Heart right ventricle (tissue), 16 donors: ENCODE data around the gene ZBTB7C. TPM values are rescaled to one million over a fixed set of nuclear protein-coding genes. Genes with fewer than 3 reads are reported as not detected.

Source experiments
- ATAC-seq, 8 donors: fragments of 200-7000 bp; cut with Tn5 transposase; one replicate each; pipeline ENCODE4 v1.9.1; 2020; ENCODE audit warnings: mild to moderate bottlenecking in 8 of 8, moderate library complexity in 8 of 8, moderate number of reproducible peaks in 1 of 8
- DNase-seq, 2 donors: peaks; one replicate each; pipeline ENCODE4 v3.0.0-alpha.2; 2020
- H3K27ac ChIP-seq, 10 donors: fragments of 200-600 bp; sonication (generic) in 2 of 10; one replicate each; pipeline versions ENCODE4 v1.5.0 to v1.8.0; 2020 to 2022; ENCODE audit warnings: mild to moderate bottlenecking in 3 of 10
- H3K27me3 ChIP-seq, 7 donors: fragments of 200-600 bp; one replicate each; pipeline ENCODE4 v1.8.0; 2021 to 2022; ENCODE audit warnings: mild to moderate bottlenecking in 2 of 7
- H3K36me3 ChIP-seq, 9 donors: fragments of 200-600 bp; sonication (generic) in 1 of 9; one replicate each; pipeline versions ENCODE4 v1.5.0 to v1.8.0; 2020 to 2022; ENCODE audit warnings: mild to moderate bottlenecking in 2 of 9
- H3K4me1 ChIP-seq, 9 donors: fragments of 200-600 bp; sonication (generic) in 1 of 9; one replicate each; pipeline versions ENCODE4 v1.5.0 to v1.8.0; 2020 to 2022; ENCODE audit warnings: mild to moderate bottlenecking in 4 of 9
- H3K4me3 ChIP-seq, 10 donors: fragments of 200-600 bp; sonication (generic) in 2 of 10; one replicate each; pipeline versions ENCODE4 v1.5.0 to v1.8.0; 2020 to 2022; ENCODE audit warnings: mild to moderate bottlenecking in 7 of 10, moderate library complexity in 2 of 10
- H3K9me3 ChIP-seq, 11 donors: fragments of 200-600 bp in 10 of 11; sonication (generic) in 2 of 11; one replicate each; pipeline versions ENCODE4 v1.5.0 to v1.8.0; 2013 to 2022; ENCODE audit warnings: mild to moderate bottlenecking in 2 of 11, control low read depth in 1 of 11, moderate library complexity in 1 of 11
- WGBS, 2 donors: extraction: QIAGEN DNeasy Blood & Tissue Kit; methylation state at CpG; one replicate each; pipeline ENCODE4 v1.1.7; 2013; ENCODE audit warnings: inconsistent platforms in 1 of 2; 5-methylcytosine and 5-hydroxymethylcytosine counted together
- intact Hi-C, 10 donors: fragments of 100-400 bp; cut with DNase I; formaldehyde crosslinking; loops; one replicate each; pipeline versions ENCODE4 v1.11.1 to v1.14.2; 2022
- polyA plus RNA-seq, 2 donors: library from polyadenylated mRNA; stranded (reverse); fragments of 200-250 nt; gene quantifications; one replicate each; pipeline ENCODE4 v1.2.3, GENCODE V29; 2013
- total RNA-seq, 10 donors: library from RNA; stranded (reverse); fragmentation: NEBNext Ultra II Directional in 3 of 10; extraction: Animal tissue kit (Norgen Biotek cat#: 25700) in 3 of 10; gene quantifications; one replicate each; pipeline versions ENCODE4 v1.2.1 to v1.2.4, GENCODE V29; 2021 to 2023
- TF ChIP-seq, protein P1 (sequence below), 9 donors: fragments of 200-600 bp; sonication (generic) in 2 of 9; IDR thresholded peaks; one replicate each; pipeline versions ENCODE4 v1.5.0 to v1.8.0; 2021 to 2022; ENCODE audit warnings: antibody characterized with exemption in 9 of 9, mild to moderate bottlenecking in 5 of 9, moderate library complexity in 1 of 9
- donor health status: Arrhythmogenic right ventricular cardiomyopathy.
- donor health status: ischemic (EF 13 %, LVEDD 7.1; RV severe dilation, severe dysfunction).
- donor health status: healthy with polysubstance abuse.
- donor health status: DM: no; HTN: yes; CAD: no.
- donor health status: DM: no; HTN: no; CAD: no.
- donor health status: ischemic (EF 25% LVEDD 6.9; RV normal size, moderate dysfunction).
- donor health status: ischemic (EF 25% LVEDD 5.7; RV mildly dilated, moderate dysfunction).
- donor health status: healthy.
- donor health status: DM: yes; HTN: yes; CAD: no.
- donor health status: Ischemic cardiomyopathy.
- donor health status: ischemic (EF 35%, LVEDD 5.7; RV mildly dilated, moderate dysfunction).
- donor health status: nonischemic (EF 11% LVEDD 7.7; RV severe dilation, severe dysfunction).
- donor health status: DM: yes; HTN: yes; CAD: no.
- donor health status: PGD.
- donor health status: ischemic (EF 29% LVEDD 5.4; RV normal size, mild dysfunction).
- donor health status: nonischemic (EF 23%, LVEDD 6.1; RV moderate dilation, normal function).

Gene ZBTB7C
- total and polyA plus RNA-seq, 12 donors: 0.49 to 6.3 (median 1.5) TPM

DNA sequence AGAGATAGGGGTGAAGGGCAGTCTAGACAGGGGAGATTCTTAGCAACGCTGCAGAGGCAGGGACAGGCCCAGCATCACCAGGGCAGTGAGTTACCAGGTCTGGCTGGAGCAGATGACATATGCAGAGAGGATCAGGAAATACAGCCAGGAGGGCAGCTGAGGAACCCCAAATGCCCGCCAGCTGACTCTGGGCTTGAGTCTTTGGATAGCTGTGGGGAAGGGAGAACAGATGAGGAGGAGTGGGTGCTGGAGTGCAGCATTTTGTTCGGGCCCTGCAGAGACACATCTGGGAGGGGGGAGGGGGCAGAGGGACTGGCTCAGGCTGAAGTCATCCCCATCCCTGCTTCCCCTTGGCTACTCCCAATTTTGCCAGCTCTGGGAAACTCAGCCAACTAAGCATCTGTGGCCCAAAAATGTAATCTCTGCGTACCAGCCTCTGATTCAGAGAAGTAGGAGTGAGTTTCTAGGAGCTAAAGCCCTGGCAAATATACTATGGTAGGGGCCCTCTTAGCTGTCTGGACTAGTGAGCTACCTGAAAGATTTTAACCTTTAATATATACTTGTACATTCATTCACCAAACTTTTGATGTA is 214.5 kb downstream of the ZBTB7C start:
- no peaks in the 10 kb centered on the region for H3K36me3 ChIP-seq
- H3K4me1 ChIP-seq: peaks cover 8 to 28% (median 15%) of the 10 kb centered on the region in 9 donors
- H3K9me3 ChIP-seq: no peaks in the 10 kb centered on the region
- no peak overlapping the region for H3K4me3 ChIP-seq
- TF ChIP-seq, protein P1, sequence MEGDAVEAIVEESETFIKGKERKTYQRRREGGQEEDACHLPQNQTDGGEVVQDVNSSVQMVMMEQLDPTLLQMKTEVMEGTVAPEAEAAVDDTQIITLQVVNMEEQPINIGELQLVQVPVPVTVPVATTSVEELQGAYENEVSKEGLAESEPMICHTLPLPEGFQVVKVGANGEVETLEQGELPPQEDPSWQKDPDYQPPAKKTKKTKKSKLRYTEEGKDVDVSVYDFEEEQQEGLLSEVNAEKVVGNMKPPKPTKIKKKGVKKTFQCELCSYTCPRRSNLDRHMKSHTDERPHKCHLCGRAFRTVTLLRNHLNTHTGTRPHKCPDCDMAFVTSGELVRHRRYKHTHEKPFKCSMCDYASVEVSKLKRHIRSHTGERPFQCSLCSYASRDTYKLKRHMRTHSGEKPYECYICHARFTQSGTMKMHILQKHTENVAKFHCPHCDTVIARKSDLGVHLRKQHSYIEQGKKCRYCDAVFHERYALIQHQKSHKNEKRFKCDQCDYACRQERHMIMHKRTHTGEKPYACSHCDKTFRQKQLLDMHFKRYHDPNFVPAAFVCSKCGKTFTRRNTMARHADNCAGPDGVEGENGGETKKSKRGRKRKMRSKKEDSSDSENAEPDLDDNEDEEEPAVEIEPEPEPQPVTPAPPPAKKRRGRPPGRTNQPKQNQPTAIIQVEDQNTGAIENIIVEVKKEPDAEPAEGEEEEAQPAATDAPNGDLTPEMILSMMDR (IDR thresholded peaks at IDR 0.05): no peak
- ATAC-seq (peak in 3 of 8 donors; percentile 7 to 27 (median 23)), DNase-seq (no peak)
- 74 to 83% methylated on average over 4 of the region's 4 CpGs for WGBS, 2 donors
- intact Hi-C loops: no loop called here
- H3K27ac ChIP-seq: no peak overlapping the region
- peaks cover 0 to 8% (median 0%) of the 10 kb centered on the region in 7 donors for H3K27me3 ChIP-seq

DNA sequence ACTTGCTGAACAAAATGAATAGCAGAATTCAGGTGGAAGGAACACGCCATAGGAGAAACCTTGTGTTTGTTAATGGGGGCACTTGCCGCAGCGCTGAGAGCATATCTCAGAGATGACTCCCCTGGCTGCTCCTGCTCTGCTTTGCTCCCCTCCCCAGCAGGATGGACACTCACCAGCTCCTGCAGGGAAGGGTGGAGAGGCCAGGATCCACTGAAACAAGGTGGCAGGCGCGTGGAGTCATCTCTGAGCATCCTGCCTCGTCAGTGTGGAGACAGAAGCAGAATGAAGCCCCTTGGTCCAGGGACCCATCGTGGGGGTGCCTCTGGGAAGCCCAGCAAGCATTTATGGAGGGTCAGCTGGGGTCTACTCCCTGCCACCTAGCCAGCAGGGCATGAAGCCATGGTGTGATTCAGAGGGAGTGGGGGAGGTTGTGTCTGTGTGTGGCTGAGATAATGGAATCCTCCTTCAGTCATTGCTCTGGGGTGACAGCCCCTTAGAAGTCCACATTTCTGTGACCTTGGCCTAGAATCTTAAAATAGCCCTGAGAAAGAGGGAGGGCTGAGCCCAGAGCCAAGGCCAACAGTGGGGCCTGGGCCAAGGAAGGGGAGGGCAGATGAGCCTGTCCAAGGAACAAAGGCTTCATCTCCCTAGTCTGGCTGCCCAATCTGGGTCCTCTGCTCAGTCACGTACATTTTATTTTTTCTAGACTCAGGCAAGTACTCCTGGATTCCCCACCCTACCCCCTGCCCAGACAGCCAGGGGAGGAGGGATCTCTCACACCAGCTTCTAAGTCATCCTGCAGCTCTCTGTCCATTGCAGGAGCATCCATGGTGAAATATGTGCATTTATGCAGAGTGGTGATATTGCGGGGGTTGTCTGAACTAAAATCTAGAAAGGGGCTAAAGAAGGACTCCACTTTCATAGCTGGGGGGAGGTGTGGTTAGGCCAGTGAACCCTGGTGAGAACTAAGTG is 215.4 kb downstream of the ZBTB7C start:
- intact Hi-C loops: no loop called here
- peak overlapping the region in 5 of 10 donors; percentile 16 to 66 (median 44) for H3K27ac ChIP-seq
- no peaks in the 10 kb centered on the region for H3K36me3 ChIP-seq
- H3K4me1 ChIP-seq: peaks cover 8 to 28% (median 15%) of the 10 kb centered on the region in 9 donors
- H3K4me3 ChIP-seq: no peak overlapping the region
- no peaks in the 10 kb centered on the region for H3K9me3 ChIP-seq
- ATAC-seq (peak; percentile 77 to 92 (median 88)), DNase-seq (peak; percentile 27 to 49)
- H3K27me3 ChIP-seq: peaks cover 0 to 5% (median 0%) of the 10 kb centered on the region in 7 donors
- 76 to 79% methylated on average over 9 of the region's 9 CpGs for WGBS, 2 donors
- TF ChIP-seq, protein P1 (IDR thresholded peaks at IDR 0.05): no peak

DNA sequence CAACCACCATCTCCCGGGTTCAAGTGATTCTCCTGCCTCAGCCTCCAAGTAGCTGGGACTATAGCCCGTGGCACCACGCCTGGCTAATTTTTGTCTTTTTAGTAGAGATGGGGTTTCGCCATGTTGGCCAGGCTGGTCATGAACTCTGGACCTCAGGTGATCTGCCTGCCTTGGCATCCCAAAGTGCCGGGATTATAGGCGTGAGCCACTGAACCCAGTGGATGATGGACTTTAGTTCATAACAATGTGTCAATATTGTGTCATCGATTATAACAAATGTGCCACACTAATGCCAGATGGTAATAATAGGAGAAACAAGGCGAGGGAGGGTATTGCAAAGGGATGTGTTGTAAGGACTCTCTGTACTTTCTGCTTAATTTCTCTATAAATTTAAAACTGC is 216.6 kb downstream of the ZBTB7C start:
- Histone ChIP-seq H3K36me3 (no peaks in the 10 kb centered on the region), H3K4me3 (no peak overlapping the region), H3K27ac (no peak overlapping the region), H3K4me1 (peaks cover 8 to 28% (median 15%) of the 10 kb centered on the region in 9 donors), H3K9me3 (no peaks in the 10 kb centered on the region), H3K27me3 (no peaks in the 10 kb centered on the region)
- no peak for ATAC-seq
- WGBS, 2 donors: 98 to 100% methylated on average over 8 of the region's 8 CpGs
- intact Hi-C loops: no loop called here
- no peak for DNase-seq
- TF ChIP-seq, protein P1 (IDR thresholded peaks at IDR 0.05): no peak

DNA sequence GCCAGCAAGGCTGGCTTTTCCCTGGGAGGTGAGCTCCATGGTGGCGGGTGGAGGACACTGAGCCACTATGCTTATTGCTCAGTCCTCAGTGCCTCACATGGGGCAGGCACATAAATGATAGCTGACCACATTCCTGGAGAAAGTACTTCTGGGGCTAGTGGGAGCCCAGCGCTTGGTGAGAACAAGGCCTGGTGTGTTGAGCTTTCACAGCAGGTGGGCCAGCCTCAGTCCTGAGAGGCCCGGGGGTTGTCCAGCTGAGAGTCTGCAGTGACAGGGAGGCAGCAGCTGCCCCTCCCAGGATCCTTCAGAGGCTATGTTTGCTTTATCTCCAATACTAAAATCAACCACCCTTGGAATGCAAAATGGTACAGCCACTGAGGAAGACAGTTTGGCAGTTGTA is 217.7 kb downstream of the ZBTB7C start:
- Histone ChIP-seq H3K27ac (no peak overlapping the region), H3K9me3 (no peaks in the 10 kb centered on the region), H3K36me3 (no peaks in the 10 kb centered on the region), H3K27me3 (no peaks in the 10 kb centered on the region), H3K4me3 (no peak overlapping the region), H3K4me1 (peaks cover 8 to 32% (median 15%) of the 10 kb centered on the region in 9 donors)
- intact Hi-C loops: no loop called here
- WGBS, 2 donors: 75 to 77% methylated on average over 3 of the region's 3 CpGs
- TF ChIP-seq, protein P1 (IDR thresholded peaks at IDR 0.05): no peak
- ATAC-seq (no peak), DNase-seq (no peak)
